Fibroblast of mammary gland (primary cell): ENCODE measurements around the gene SPINK4.

Source experiments
- DNase-seq: peaks from one replicate; pipeline ENCODE4 v3.0.0-alpha.2; 2010; ENCODE audit warnings: low read depth
- H3K4me3 ChIP-seq: 2 replicates; pipeline ENCODE4 v1.5.1; 2011; ENCODE audit warnings: low read depth, mild to moderate bottlenecking, low read length, moderate library complexity; ENCODE audit not compliant: control insufficient read depth
- CTCF ChIP-seq: conservative IDR thresholded peaks from 2 replicates; pipeline ENCODE4 v1.5.1; 2011; ENCODE audit warnings: low read depth, low read length, inconsistent platforms; ENCODE audit not compliant: control insufficient read depth, insufficient read depth

SPINK4 gene

GRCh38 chr9:33234511-33235467, 5.2 kb upstream of the SPINK4 start:
- no peak overlapping the region for H3K4me3 ChIP-seq
- no peak for TF ChIP-seq CTCF
- DNase-seq: peak; percentile 63

GRCh38 chr9:33236571-33236970, 3.4 kb upstream of the SPINK4 start:
- peak; percentile 65 for DNase-seq
- H3K4me3 ChIP-seq: no peak overlapping the region
- TF ChIP-seq CTCF: no peak

- no peak for DNase-seq
- no peak for TF ChIP-seq CTCF
- no peak overlapping the region for H3K4me3 ChIP-seq
Measured at GRCh38 chr9:33241298-33241697, 1.3 kb downstream of the SPINK4 start.

DNA sequence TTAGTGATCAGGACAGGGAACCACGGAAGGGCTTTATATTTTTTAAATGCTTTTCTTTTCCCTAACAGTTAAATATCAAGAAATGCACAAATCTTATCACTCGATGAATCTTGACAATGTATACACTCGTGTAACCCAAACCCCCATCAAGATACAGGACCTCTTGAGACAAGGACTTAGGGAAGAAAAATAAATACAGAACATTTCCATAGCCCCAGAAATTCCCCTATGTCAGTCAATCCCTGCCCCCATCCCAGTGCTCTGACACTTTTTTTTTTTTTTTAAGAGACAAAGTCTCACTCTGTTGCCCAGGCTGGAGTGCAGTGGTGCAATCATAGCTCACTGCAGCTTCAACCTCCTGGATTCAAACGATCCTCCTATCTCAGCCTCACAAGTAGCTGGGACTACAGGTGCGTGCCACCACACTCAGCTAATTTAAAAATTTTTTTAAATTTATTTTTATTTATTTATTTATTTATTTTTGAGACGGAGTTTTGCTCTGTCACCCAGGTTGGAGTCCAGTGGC, 2.7 kb downstream of the SPINK4 start:
- no peak overlapping the region for H3K4me3 ChIP-seq
- DNase-seq: no peak
- TF ChIP-seq CTCF: no peak

DNA sequence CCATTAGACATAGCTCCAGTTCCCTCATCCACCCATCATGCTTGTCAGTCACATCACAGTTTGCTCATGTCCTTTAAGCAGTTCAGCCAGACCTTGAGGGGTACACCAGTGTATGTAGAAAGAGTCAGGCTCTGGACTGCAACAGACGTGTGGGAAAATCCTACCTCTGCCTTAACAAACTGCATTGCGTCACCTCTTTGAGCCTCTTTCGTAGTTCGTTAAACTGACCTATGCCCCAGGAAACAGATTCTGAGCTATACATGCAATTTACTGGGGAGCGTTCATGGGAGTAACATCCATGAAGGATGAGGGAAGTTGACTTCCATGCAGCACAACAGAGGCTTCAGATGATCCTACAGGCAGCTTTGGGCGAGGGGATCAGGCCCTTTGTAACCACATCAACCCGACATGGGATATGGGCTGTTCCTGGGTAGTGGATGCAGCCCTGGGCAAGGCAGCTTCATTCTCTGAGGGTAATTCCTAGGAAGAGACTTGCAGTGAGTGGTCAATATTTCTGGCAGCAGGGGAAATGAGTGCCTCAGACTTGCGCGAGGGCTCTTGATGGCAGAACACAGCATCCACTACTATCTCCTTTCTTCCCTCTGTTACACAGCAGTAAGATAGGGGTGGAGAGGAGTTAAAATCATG, 4.3 kb downstream of the SPINK4 start:
- no peak overlapping the region for H3K4me3 ChIP-seq
- no peak for DNase-seq

GRCh38 chr9:33245341-33245740, 5.4 kb downstream of the SPINK4 start:
- TF ChIP-seq CTCF: no peak
- no peak overlapping the region for H3K4me3 ChIP-seq
- DNase-seq: no peak

More for the DNA sequence above, 4.3 kb downstream of the SPINK4 start:
- no peak for TF ChIP-seq CTCF
